HG02973 (cell line): Measurements from ENCODE around the gene MORC1.
"Not testable (repeated sequence)": the region's sequence is repeated elsewhere in the genome, so short reads cannot be mapped to it uniquely, and the experiment has no call there.

ENCODE experiments used
- ATAC-seq: cut with Tn5 transposase; IDR thresholded peaks from one replicate; pipeline ENCODE4 v1.9.1; 2021; ENCODE audit warnings: moderate library complexity; ENCODE audit not compliant: unreplicated experiment

MORC1 gene

GRCh38 chr3:109109574-109109973 lies 8.4 kb downstream of the MORC1 start:
- ATAC-seq, result no peak

- no peak for ATAC-seq
Observed at GRCh38 chr3:109098079-109098644, 19.8 kb downstream of the MORC1 start.

GRCh38 chr3:109095166-109095565 lies 22.8 kb downstream of the MORC1 start:
- no peak for ATAC-seq

DNA sequence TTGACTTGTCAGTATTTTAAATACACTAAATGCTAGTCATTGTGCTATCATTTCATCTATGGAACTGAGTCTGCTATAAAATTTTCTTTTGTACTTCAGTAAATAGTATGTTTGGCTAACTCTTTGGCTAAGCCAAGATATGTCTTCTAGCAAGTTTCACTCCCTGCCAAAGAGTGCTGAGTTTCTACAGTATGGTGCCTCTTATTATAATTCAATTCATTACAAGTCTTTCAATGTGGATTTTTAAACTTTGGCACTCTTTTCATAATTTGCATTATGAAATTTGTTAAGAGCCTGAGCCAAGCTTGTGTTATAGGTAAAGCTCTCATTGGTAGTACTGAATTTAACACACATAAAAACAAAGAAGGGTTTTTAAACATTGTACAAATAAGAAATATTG lies 24.4 kb downstream of the MORC1 start:
- ATAC-seq, result no peak

DNA sequence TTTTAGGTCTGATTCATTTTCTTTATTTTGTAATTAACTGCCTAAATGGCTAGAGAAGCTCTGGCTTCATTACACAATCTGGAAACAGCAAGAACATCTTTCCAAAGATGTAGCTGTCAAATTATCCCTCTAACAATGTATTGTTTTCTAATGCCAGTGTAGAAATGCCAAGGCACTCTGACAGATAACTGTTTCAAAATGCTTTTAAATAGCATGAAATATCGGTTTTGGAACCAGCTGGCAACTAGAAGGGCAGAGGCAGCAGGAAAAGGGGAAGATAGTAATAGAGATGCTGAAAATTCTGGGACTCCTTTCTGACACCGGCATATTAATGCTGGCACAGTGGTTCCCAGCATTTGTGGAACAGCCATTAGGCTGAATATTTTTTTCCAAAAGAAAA lies 26.1 kb downstream of the MORC1 start:
- ATAC-seq, result no peak

DNA sequence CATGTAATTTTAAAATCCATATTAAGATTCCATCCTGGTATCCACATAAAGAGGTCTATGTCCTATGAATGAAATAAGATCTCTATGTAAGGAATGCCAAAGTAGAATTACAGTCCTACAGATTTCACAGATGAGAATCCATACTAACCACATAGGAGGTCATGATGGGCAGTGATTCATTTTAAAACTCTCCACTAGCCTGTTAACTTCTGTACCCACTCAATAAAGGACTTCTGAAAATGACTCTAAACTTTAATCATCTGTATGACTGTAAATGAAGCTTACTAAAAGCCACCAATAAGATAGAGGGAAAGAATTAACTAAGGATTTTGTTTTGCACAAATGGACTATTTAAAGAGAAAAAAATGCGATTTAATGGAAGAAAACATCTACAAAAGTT lies 28.7 kb downstream of the MORC1 start:
- no peak for ATAC-seq

- ATAC-seq, result peak; percentile 98
Observed at GRCh38 chr3:109081746-109082510, 36.0 kb downstream of the MORC1 start.

DNA sequence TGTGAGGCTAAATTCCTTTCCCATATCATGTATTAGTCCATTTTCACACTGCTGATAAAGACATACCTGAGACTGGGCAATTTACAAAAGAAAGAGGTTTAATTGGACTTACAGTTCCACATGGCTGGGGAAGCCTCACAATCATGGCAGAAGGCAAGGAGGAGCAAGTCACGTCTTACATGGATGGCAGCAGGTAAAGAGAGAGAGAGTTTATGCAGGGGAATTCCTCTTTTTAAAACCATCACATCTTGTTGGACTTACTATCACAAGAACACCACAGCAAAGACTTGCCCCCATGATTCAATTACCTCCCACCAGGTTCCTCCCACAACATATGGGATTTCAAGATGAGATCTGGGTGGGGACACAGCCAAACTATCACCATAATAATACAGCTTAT lies 37.8 kb downstream of the MORC1 start:
- not testable (repeated sequence) for ATAC-seq

- ATAC-seq, result no peak
Observed at GRCh38 chr3:109073116-109073515, 44.8 kb downstream of the MORC1 start.

GRCh38 chr3:109072194-109072593 lies 45.7 kb downstream of the MORC1 start:
- no peak for ATAC-seq

DNA sequence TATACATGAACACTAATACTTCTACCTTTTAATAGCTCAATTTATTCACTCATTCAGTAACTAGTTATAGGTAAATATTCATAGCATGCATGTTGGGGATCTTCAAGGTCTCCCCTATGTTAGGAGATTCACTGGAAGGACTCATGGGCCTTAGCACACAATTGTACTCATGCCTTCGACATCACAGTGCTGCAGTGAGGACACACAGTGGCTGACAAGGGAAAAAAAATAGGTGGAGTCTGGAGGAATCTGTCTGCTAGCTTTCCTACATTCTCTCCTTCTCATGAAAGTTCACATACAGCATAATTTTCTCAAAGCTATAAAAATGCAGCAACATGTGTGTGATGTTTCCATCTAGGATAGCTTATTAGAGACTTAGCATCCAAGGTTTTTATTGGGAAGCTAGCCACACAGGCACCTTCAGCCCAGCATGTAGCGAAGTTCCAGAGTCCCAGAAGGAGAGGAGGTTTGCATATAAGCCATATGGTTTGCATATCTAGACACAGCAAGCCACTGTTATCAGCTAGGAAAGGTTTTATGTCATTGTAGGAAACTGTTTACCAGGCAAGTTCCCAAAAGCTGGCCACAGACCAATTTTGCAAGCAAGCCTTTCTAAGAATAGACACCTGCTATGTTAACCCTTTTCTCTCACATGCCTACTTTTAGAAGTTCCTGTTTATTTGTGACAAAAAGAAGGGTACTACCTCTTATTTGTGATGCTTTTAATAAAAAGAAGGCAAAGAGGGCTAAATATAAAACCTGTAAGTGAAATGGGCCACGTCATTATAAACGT lies 46.4 kb downstream of the MORC1 start:
- ATAC-seq, result no peak

DNA sequence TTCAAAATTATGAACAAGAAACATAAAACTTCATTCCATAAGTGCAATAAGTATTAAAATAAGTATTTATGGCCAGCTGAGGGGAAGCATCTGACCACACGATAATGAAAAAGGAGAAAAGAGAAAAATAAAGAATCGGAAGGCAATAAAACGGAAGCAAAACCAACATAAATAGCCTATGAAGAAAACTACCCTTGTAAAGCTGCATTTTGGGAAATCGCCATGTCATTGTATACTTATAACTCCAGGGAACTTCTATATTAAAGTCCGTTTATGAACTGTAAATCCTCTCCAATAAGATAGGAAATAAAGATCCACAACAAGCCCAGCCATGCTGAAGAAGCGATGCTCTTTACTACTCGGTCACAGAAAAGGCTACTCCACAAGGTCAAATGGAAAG lies 47.7 kb downstream of the MORC1 start:
- no peak for ATAC-seq

- ATAC-seq, result no peak
Observed at GRCh38 chr3:109066864-109067263, 51.1 kb downstream of the MORC1 start.

GRCh38 chr3:109059264-109059663 lies 58.7 kb downstream of the MORC1 start:
- ATAC-seq, result peak; percentile 87

GRCh38 chr3:109057616-109058015 lies 60.3 kb downstream of the MORC1 start:
- no peak for ATAC-seq

DNA sequence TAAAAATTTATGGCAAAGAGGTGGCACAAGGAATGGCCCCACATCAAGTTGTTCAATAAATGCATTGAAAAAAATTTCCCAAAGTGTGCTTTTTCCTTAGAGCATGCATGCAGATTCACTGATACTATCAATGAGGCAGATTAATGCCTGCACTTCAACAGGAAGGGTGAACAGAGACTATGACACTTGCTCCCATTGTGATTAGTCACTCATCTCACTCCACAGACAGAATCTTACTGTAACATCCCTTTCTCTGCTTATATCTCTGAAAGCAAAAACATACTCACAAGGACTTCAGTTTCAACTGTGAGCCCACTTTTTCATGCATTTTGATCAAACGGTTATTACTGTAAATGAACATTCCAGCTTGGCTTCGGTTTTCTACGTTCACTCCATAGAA lies 60.9 kb downstream of the MORC1 start:
- no peak for ATAC-seq

DNA sequence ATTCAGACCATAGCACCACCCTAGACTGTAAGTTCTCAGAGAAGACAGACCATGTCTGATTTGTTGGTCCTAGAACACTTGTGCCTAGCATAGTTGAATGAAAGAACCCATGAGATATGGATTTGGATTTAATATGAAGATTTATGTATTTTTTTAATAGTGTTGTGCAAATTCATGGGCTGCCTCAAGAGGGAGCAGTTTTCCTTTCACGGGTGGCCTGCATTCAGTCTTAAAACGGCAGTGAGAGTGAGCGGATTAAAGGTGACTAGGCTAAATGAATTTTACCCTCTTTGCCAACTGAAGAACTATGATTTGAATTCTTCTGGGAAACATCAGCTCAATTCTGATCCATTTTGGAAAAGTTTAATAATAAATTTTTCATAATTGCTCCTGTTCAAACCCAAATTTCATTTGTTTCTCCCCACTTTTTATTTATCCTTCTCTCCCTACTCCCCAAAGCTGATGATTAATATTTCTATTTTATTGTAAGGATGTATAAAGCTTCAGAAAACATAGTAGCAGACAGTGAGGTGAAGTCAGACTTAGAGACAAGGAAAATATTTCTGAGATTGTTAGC lies 67.3 kb downstream of the MORC1 start:
- peak; percentile 75 for ATAC-seq

DNA sequence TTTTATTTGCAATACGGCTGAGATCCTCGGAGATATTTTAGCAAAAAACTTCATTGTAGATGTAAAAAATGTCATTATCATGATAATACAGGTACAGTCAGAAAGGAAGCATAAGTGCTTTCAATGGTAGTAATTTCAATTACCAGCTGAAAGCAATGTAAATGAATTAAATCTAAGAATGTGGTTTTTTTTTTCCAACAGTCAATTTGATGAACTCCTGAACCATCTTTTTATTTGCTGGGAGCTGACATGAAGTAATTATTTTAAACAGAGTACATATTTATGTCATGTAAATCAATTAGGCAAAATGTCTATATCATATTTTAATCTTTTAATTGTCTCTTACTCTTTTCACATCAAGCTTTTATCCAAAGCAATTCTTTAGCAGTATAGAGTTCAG lies 70.6 kb downstream of the MORC1 start:
- no peak for ATAC-seq

GRCh38 chr3:109045271-109046040 lies 72.5 kb downstream of the MORC1 start:
- ATAC-seq, result no peak

- no peak for ATAC-seq
Observed at GRCh38 chr3:109035082-109035481, 82.9 kb downstream of the MORC1 start.
